H1 (cell line): Measurements from ENCODE around the gene ACBD4. TPM values are rescaled to one million over a fixed set of nuclear protein-coding genes. Genes with fewer than 3 reads are reported as not detected.
A peak's percentile ranks its signal among the peaks of the same experiment; 100 is the strongest.

Experiments
- CTCF ChIA-PET: fragments of 300-600 bp; sonication (Branson Sonifier 250); formaldehyde crosslinking; loops from one replicate; lab custom pipeline; 2021; ENCODE audit not compliant: partially characterized antibody; lab: Charles Lee
- POLR2A ChIA-PET: fragments of 300-600 bp; sonication (Branson Sonifier 250); formaldehyde crosslinking; loops from one replicate; lab custom pipeline; 2021; ENCODE audit warnings: inconsistent platforms; ENCODE audit not compliant: partially characterized antibody; lab: Charles Lee
- DNase-seq, 2 experiments: peaks; one replicate each; pipeline versions ENCODE4 v3.0.0 to v3.0.0-alpha.2; 2010 to 2022; ENCODE audit warnings: low spot score in 2 of 2, low read depth in 1 of 2, mixed read lengths in 1 of 2
- FAIRE-seq: peaks from 2 replicates; lab custom pipeline; 2011; peaks lifted over from hg19 to GRCh38; lab: Jason Lieb, UNC
- H2AFZ ChIP-seq: 2 replicates; pipeline ENCODE4 v1.8.1; 2012; ENCODE audit warnings: low read length, inconsistent platforms
- H2AK5ac ChIP-seq: 2 replicates; pipeline ENCODE4 v1.6.1; 2013; ENCODE audit warnings: low read depth, low read length
- H2BK120ac ChIP-seq: replicated peaks from 2 replicates; pipeline ENCODE3; 2013; ENCODE audit warnings: low read depth, low read length, inconsistent platforms
- H2BK12ac ChIP-seq: 2 replicates; pipeline ENCODE4 v1.6.1; 2013; ENCODE audit warnings: low read depth, low read length
- H2BK15ac ChIP-seq: 2 replicates; pipeline ENCODE4 v1.6.1; 2013; ENCODE audit warnings: low read length
- H2BK20ac ChIP-seq: 2 replicates; pipeline ENCODE4 v1.6.1; 2013; ENCODE audit warnings: low read length
- H2BK5ac ChIP-seq: 2 replicates; pipeline ENCODE4 v1.6.1; 2013; ENCODE audit warnings: low read depth, low read length
- H3K14ac ChIP-seq: 2 replicates; pipeline ENCODE4 v1.6.1; 2013; ENCODE audit warnings: inconsistent platforms; ENCODE audit not compliant: insufficient read length
- H3K18ac ChIP-seq: 2 replicates; pipeline ENCODE4 v1.6.1; 2013; ENCODE audit warnings: low read length; ENCODE audit errors: extremely low read depth
- H3K23ac ChIP-seq: 2 replicates; pipeline ENCODE4 v1.6.1; 2013; ENCODE audit warnings: inconsistent platforms; ENCODE audit not compliant: insufficient read length
- H3K23me2 ChIP-seq: 2 replicates; pipeline ENCODE4 v1.6.1; 2013; ENCODE audit warnings: low read depth, low read length
- H3K27ac ChIP-seq: 2 replicates; pipeline ENCODE4 v1.6.1; 2011; ENCODE audit warnings: low read depth, low read length, inconsistent platforms
- H3K27me3 ChIP-seq, 4 experiments: replicated peaks in 1 of 4; 1 replicate in 1 of 4; 2 replicates in 3 of 4; pipeline versions ENCODE4 v1.6.1 to v1.8.1; 2011 to 2013; ENCODE audit warnings: low read length in 3 of 4, mild to moderate bottlenecking in 3 of 4, inconsistent platforms in 2 of 4, mixed read lengths in 2 of 4, moderate library complexity in 1 of 4; ENCODE audit not compliant: control insufficient read depth in 3 of 4, insufficient read depth in 3 of 4; ENCODE audit errors: extremely low read depth in 1 of 4
- H3K36me3 ChIP-seq, 4 experiments: 2 replicates each; pipeline versions ENCODE4 v1.6.1 to v1.8.1; 2011 to 2013; ENCODE audit warnings: mild to moderate bottlenecking in 4 of 4, low read length in 3 of 4, moderate library complexity in 2 of 4, control low read depth in 1 of 4, inconsistent platforms in 1 of 4; ENCODE audit not compliant: insufficient read depth in 4 of 4, control insufficient read depth in 2 of 4
- H3K4ac ChIP-seq: replicated peaks from 2 replicates; pipeline ENCODE3; 2013; ENCODE audit warnings: low read length, low read depth, mixed read lengths, inconsistent platforms; ENCODE audit not compliant: insufficient read length
- H3K4me1 ChIP-seq, 4 experiments: replicated peaks in 1 of 4; 1 replicate in 1 of 4; 2 replicates in 3 of 4; pipeline versions ENCODE4 v1.6.1 to v1.8.1; 2011 to 2013; ENCODE audit warnings: low read length in 3 of 4, inconsistent platforms in 2 of 4, mixed read lengths in 1 of 4; ENCODE audit not compliant: insufficient read depth in 4 of 4, control insufficient read depth in 3 of 4
- H3K4me2 ChIP-seq, 2 experiments: 2 replicates each; pipeline versions ENCODE4 v1.6.1 to v1.8.1; 2011 to 2013; ENCODE audit warnings: low read depth in 2 of 2, low read length in 2 of 2, control low read depth in 1 of 2, inconsistent platforms in 1 of 2, mild to moderate bottlenecking in 1 of 2; ENCODE audit not compliant: insufficient read depth in 1 of 2
- H3K4me3 ChIP-seq, 4 experiments: fragments of 200-600, 300-600 bp in 1 of 4; sonication (generic), shearing (Covaris generic), sonication (Bioruptor Twin) in 1 of 4; 2 replicates each; pipeline versions ENCODE4 v1.5.1 to v1.8.1; 2011 to 2016; ENCODE audit warnings: low read length in 4 of 4, low read depth in 3 of 4, control low read depth in 2 of 4, inconsistent platforms in 2 of 4, mild to moderate bottlenecking in 2 of 4, mixed read lengths in 1 of 4, moderate library complexity in 1 of 4; ENCODE audit not compliant: insufficient read depth in 2 of 4; ENCODE audit errors: extremely low read depth in 1 of 4
- H3K56ac ChIP-seq: replicated peaks from 2 replicates; pipeline ENCODE3; 2013; ENCODE audit warnings: low read depth, mild to moderate bottlenecking, mixed read lengths, low read length, inconsistent platforms; ENCODE audit not compliant: insufficient read length
- H3K79me1 ChIP-seq: 2 replicates; pipeline ENCODE4 v1.6.1; 2013; ENCODE audit warnings: low read depth, low read length, control low read depth
- H3K79me2 ChIP-seq, 2 experiments: 2 replicates each; pipeline versions ENCODE4 v1.6.1 to v1.8.1; 2012 to 2013; ENCODE audit warnings: low read length in 2 of 2, mild to moderate bottlenecking in 2 of 2, inconsistent platforms in 1 of 2; ENCODE audit not compliant: insufficient read depth in 2 of 2, control insufficient read depth in 1 of 2
- H3K9ac ChIP-seq, 4 experiments: replicated peaks in 1 of 4; 1 replicate in 1 of 4; 2 replicates in 3 of 4; pipeline versions ENCODE4 v1.6.1 to v1.8.1; 2011 to 2013; ENCODE audit warnings: low read depth in 3 of 4, low read length in 3 of 4, control low read depth in 2 of 4, mild to moderate bottlenecking in 2 of 4, moderate library complexity in 2 of 4, inconsistent platforms in 1 of 4; ENCODE audit errors: extremely low read depth in 1 of 4
- H3K9me3 ChIP-seq, 2 experiments: 2 replicates each; pipeline versions ENCODE4 v1.6.1 to v1.8.1; 2012 to 2013; ENCODE audit warnings: mild to moderate bottlenecking in 2 of 2, moderate library complexity in 2 of 2, control low read depth in 1 of 2, inconsistent platforms in 1 of 2, low read depth in 1 of 2, low read length in 1 of 2, mixed read lengths in 1 of 2; ENCODE audit not compliant: insufficient read depth in 2 of 2
- H4K20me1 ChIP-seq, 2 experiments: replicated peaks in 1 of 2; 2 replicates each; pipeline versions ENCODE3 to v1.8.1; 2011 to 2013; ENCODE audit warnings: inconsistent platforms in 2 of 2, low read length in 2 of 2, mild to moderate bottlenecking in 1 of 2; ENCODE audit not compliant: insufficient read depth in 2 of 2, control insufficient read depth in 1 of 2
- H4K5ac ChIP-seq: 2 replicates; pipeline ENCODE4 v1.6.1; 2013; ENCODE audit warnings: low read length, low read depth, mixed read lengths, inconsistent platforms; ENCODE audit not compliant: insufficient read length
- H4K8ac ChIP-seq: 2 replicates; pipeline ENCODE4 v1.8.0; 2013; ENCODE audit warnings: mild to moderate bottlenecking, moderate library complexity, low read length, inconsistent platforms; ENCODE audit not compliant: insufficient read depth; ENCODE audit errors: extremely low read depth
- H4K91ac ChIP-seq: replicated peaks from 2 replicates; pipeline ENCODE3; 2013; ENCODE audit warnings: low read length, mixed read lengths, inconsistent platforms; ENCODE audit not compliant: insufficient read length
- CTCF ChIP-seq, 3 experiments: IDR thresholded peaks; 1 replicate in 2 of 3; 2 replicates in 1 of 3; pipeline versions ENCODE4 v1.5.1 to v1.6.1; 2011; ENCODE audit warnings: low read length in 3 of 3, mild to moderate bottlenecking in 3 of 3, inconsistent platforms in 2 of 3, low read depth in 1 of 3, moderate library complexity in 1 of 3; ENCODE audit not compliant: insufficient read depth in 1 of 3; ENCODE audit errors: control extremely low read depth in 1 of 3
- HDAC2 ChIP-seq, 2 experiments: fragments of 300-600 bp in 1 of 2; sonication (generic) in 1 of 2; IDR thresholded peaks; 2 replicates each; pipeline ENCODE4 v1.6.1; 2011 to 2012; ENCODE audit warnings: low read depth in 2 of 2, low read length in 2 of 2, mild to moderate bottlenecking in 2 of 2, moderate library complexity in 2 of 2, borderline replicate concordance in 1 of 2, inconsistent platforms in 1 of 2
- KDM5A ChIP-seq: fragments of 200-600 bp; IDR thresholded peaks from 2 replicates; pipeline ENCODE4 v1.7.1; 2012; ENCODE audit warnings: mild to moderate bottlenecking, low read length, inconsistent platforms, mixed read lengths
- RXRA ChIP-seq: IDR thresholded peaks from 2 replicates; pipeline ENCODE4 v1.6.1; 2011; ENCODE audit warnings: low read depth, mild to moderate bottlenecking, low read length, moderate library complexity; ENCODE audit not compliant: insufficient read depth
- TAF1 ChIP-seq: IDR thresholded peaks from 2 replicates; pipeline ENCODE4 v1.6.1; 2011; ENCODE audit warnings: mild to moderate bottlenecking, low read depth, low read length
- YY1 ChIP-seq: IDR thresholded peaks from 2 replicates; pipeline ENCODE4 v1.6.1; 2011; ENCODE audit warnings: low read depth, mild to moderate bottlenecking, low read length
- WGBS, 2 experiments: shearing (Covaris generic) in 1 of 2; methylation state at CpG; one replicate each; pipeline versions ENCODE4 v1.1.6 to v1.1.7; 2013 to 2015; ENCODE audit warnings: low lambda C conversion rate in 2 of 2, mixed read lengths in 2 of 2, inconsistent platforms in 1 of 2, low coverage in 1 of 2, missing lambda C conversion rate in 1 of 2; ENCODE audit not compliant: insufficient replicate concordance in 2 of 2, insufficient coverage in 1 of 2, insufficient read length in 1 of 2; ENCODE audit errors: extremely low coverage in 1 of 2, missing lambda C conversion rate in 1 of 2; 5-methylcytosine and 5-hydroxymethylcytosine counted together
- polyA plus RNA-seq, 7 experiments: library from polyadenylated mRNA; depleted of rRNA in 3 of 7; stranded (reverse) in 5 of 7; unstranded in 2 of 7; fragments of >200 nt in 5 of 7; fragments of 200-250 nt in 2 of 7; gene quantifications; 1 replicate in 5 of 7; 2 replicates in 1 of 7; 4 replicates in 1 of 7; pipeline versions ENCODE4 v1.2.1 to v1.2.3, GENCODE V29; 2011 to 2013; ENCODE audit warnings: missing spikeins in 2 of 7, mixed read lengths in 2 of 7
- total RNA-seq: library from RNA; stranded (reverse); fragmentation: NEBNext Ultra II Directional; extraction: Animal tissue kit (Norgen Biotek cat#: 25700); gene quantifications from 2 replicates; pipeline ENCODE4 v1.2.1, GENCODE V29; 2021

Gene ACBD4
- total and polyA plus RNA-seq, 2 of the 8 experiments (the other 6 are each of a cell fraction or from before 2014, with no cell fraction given): 7.3 to 10.7 TPM

DNA sequence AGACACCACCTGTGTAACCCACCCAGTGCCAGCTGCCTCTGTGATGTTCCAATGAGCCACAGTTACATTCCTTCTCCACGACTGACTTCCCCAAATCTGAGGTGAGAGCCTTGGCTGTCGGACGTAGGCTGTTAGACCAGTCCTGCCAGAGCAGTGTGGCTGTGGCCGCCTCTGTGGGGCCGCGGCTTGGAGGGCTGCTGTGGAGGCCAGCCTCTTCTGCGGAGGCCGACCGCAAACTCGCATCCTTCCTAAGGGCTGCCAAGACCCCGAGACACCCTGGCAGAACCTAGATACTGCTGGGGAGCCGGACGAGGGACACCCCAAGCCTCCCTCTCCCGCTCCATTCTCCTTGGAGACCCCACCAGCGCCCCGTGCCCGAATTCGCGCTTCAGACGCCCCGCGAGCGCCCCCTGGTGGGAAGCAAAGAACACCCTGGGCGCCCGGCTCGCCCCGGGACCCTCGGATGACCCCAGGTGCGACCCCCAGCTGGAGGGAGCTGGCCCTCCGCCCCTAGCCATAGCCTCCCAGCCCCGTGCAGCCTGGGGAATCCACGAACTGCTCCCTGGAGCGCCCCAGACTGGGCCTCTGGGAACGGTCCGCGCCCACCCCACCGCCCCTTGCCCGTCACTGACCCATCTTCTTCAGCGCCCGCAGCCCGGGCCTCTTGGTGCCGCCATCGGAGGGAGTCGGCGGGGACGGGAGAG is 3.7 kb upstream of the ACBD4 start:
- H3K27ac ChIP-seq: no peak overlapping the region
- 28% methylated on average over 29 of the region's 46 CpGs; no CpG with 5 or more reads in 1 of the 2 experiments for WGBS, 2 experiments
- H3K4me2 ChIP-seq: peak overlapping the region; percentile 55 to 56
- TF ChIP-seq CTCF (IDR thresholded peaks at IDR 0.05; ENCODE audit: control extremely low read depth in 1 of 3, insufficient read depth in 1 of 3, low read depth in 1 of 3, low read length in 3 of 3) (peak; percentile 57 to 81 (median 68)), YY1 (peak; percentile 52; the same call in 1 of the 2 replicates), RXRA (peak; percentile 85; the same call in 1 of the 2 replicates), KDM5A (peak; percentile 72; the same call in 1 of the 2 replicates), HDAC2 (IDR thresholded peaks at IDR 0.05; ENCODE audit: borderline replicate concordance in 1 of 2, low read depth in 2 of 2, low read length in 2 of 2) (0 out of 4 replicates have a peak, but pooled peaks of 1 of the 2 experiments have one; percentile 50), TAF1 (no peak)

More for the DNA sequence above, 3.7 kb upstream of the ACBD4 start:
- Histone ChIP-seq H3K36me3 (no peaks in the 10 kb centered on the region), H3K18ac (no peak overlapping the region), H3K4me3 (peak overlapping the region; percentile 40 to 81 (median 58)), H2AFZ (no peak overlapping the region), H2BK120ac (no peak overlapping the region), H3K23ac (no peak overlapping the region), H3K79me2 (no peaks in the 10 kb centered on the region), H4K5ac (no peak overlapping the region), H3K4me1 (peaks cover 0 to 20% (median 10%) of the 10 kb centered on the region in 4 experiments; a peak in 5 of 7 replicates), H2AK5ac (no peak overlapping the region), H3K9me3 (no peaks in the 10 kb centered on the region), H4K8ac (peak overlapping the region; percentile 79; the same call in 1 of the 2 replicates), H3K23me2 (peaks cover 8% of the 10 kb centered on the region), H3K4ac (no peak overlapping the region), H2BK12ac (0 out of 2 replicates have a peak overlapping the region, but pooled peaks have one; percentile 2), H3K56ac (no peak overlapping the region), H3K27me3 (no peaks in the 10 kb centered on the region), H3K9ac (peak overlapping the region in 1 of 4 experiments; percentile 71; a peak in 2 of 7 replicates), H3K79me1 (no peaks in the 10 kb centered on the region), H2BK15ac (no peak overlapping the region), H4K91ac (no peak overlapping the region), H2BK20ac (no peak overlapping the region), H2BK5ac (no peak overlapping the region), H4K20me1 (peaks cover 5 to 13% of the 10 kb centered on the region in 2 experiments), H3K14ac (no peak overlapping the region)
- DNase-seq (peak in 1 of 2 experiments; percentile 93), FAIRE-seq (no peak)
- ChIA-PET POLR2A (interaction anchor here (1.1 to 15.8 kb wide), 3 partner anchors 17 to 80 kb away, joined by 3 to 185 read pairs (median 5); partner anchors contain the start of genes HEXIM1 and HEXIM2), CTCF (interaction anchor here (0.6 to 11.7 kb wide), 13 partner anchors 10 to 209 kb away, joined by 3 to 156 read pairs (median 8); partner anchors contain the start of gene HEXIM1)
